ENCODE results near the gene PBXIP1.
"Not testable (repeated sequence)": the region's sequence is repeated elsewhere in the genome, so short reads cannot be mapped to it uniquely, and the experiment has no call there.

Gene PBXIP1

GRCh38 chr1:154931940-154932487, 23.9 kb downstream of the PBXIP1 start:
- no peak overlapping the region for H3K27ac ChIP-seq (ENCODE audit: low read depth, low read length, severe bottlenecking)

GRCh38 chr1:154926201-154926600, 29.7 kb downstream of the PBXIP1 start:
- H3K36me3 ChIP-seq (ENCODE audit: control insufficient read depth, insufficient read depth, low read length) = peaks cover 24% of the 10 kb centered on the region
- no peak overlapping the region for H3K27ac ChIP-seq (ENCODE audit: low read depth, low read length, severe bottlenecking)
- WGBS, 2 experiments (ENCODE audit: insufficient coverage in 2 of 2) = 97 to 98% methylated on average over 8 to 13 of the region's 13 CpGs
- H3K4me1 ChIP-seq (ENCODE audit: control insufficient read depth, insufficient read depth, low read length, poor library complexity, severe bottlenecking) = no peaks in the 10 kb centered on the region
- H3K9me3 ChIP-seq (ENCODE audit: control insufficient read depth, low read length) = no peaks in the 10 kb centered on the region
- H3K4me3 ChIP-seq (ENCODE audit: extremely low read depth, insufficient read depth, low read length, poor library complexity, severe bottlenecking) = no peak overlapping the region

More at GRCh38 chr1:154931940-154932487, 23.9 kb downstream of the PBXIP1 start:
- Histone ChIP-seq H3K4me1 (ENCODE audit: control insufficient read depth, insufficient read depth, low read length, poor library complexity, severe bottlenecking) (no peaks in the 10 kb centered on the region), H3K9me3 (ENCODE audit: control insufficient read depth, low read length) (no peaks in the 10 kb centered on the region), H3K36me3 (ENCODE audit: control insufficient read depth, insufficient read depth, low read length) (peaks cover 5% of the 10 kb centered on the region), H3K4me3 (ENCODE audit: extremely low read depth, insufficient read depth, low read length, poor library complexity, severe bottlenecking) (no peak overlapping the region)
- 91 to 94% methylated on average over 8 of the region's 11 CpGs for WGBS, 2 experiments (ENCODE audit: insufficient coverage in 2 of 2)

GRCh38 chr1:154925335-154926170, 30.3 kb downstream of the PBXIP1 start:
- Histone ChIP-seq H3K9me3 (ENCODE audit: control insufficient read depth, low read length) (no peaks in the 10 kb centered on the region), H3K27ac (ENCODE audit: low read depth, low read length, severe bottlenecking) (no peak overlapping the region), H3K4me3 (ENCODE audit: extremely low read depth, insufficient read depth, low read length, poor library complexity, severe bottlenecking) (no peak overlapping the region), H3K4me1 (ENCODE audit: control insufficient read depth, insufficient read depth, low read length, poor library complexity, severe bottlenecking) (no peaks in the 10 kb centered on the region), H3K36me3 (ENCODE audit: control insufficient read depth, insufficient read depth, low read length) (peaks cover 24% of the 10 kb centered on the region)
- 100% methylated on average over 1 to 2 of the region's 3 CpGs for WGBS, 2 experiments (ENCODE audit: insufficient coverage in 2 of 2)

- 100% methylated on average over 2 to 3 of the region's 3 CpGs for WGBS, 2 experiments (ENCODE audit: insufficient coverage in 2 of 2)
- Histone ChIP-seq H3K36me3 (ENCODE audit: control insufficient read depth, insufficient read depth, low read length) (peaks cover 19% of the 10 kb centered on the region), H3K27ac (ENCODE audit: low read depth, low read length, severe bottlenecking) (no peak overlapping the region), H3K4me3 (ENCODE audit: extremely low read depth, insufficient read depth, low read length, poor library complexity, severe bottlenecking) (no peak overlapping the region), H3K9me3 (ENCODE audit: control insufficient read depth, low read length) (no peaks in the 10 kb centered on the region), H3K4me1 (ENCODE audit: control insufficient read depth, insufficient read depth, low read length, poor library complexity, severe bottlenecking) (no peaks in the 10 kb centered on the region)
These were observed 32.2 kb downstream of the PBXIP1 start for GRCh38 chr1:154923695-154924094.

GRCh38 chr1:154913273-154913672, 42.6 kb downstream of the PBXIP1 start:
- Histone ChIP-seq H3K4me1 (ENCODE audit: control insufficient read depth, insufficient read depth, low read length, poor library complexity, severe bottlenecking) (no peaks in the 10 kb centered on the region), H3K9me3 (ENCODE audit: control insufficient read depth, low read length) (peaks cover 5% of the 10 kb centered on the region), H3K27ac (ENCODE audit: low read depth, low read length, severe bottlenecking) (no peak overlapping the region), H3K36me3 (ENCODE audit: control insufficient read depth, insufficient read depth, low read length) (no peaks in the 10 kb centered on the region), H3K4me3 (ENCODE audit: extremely low read depth, insufficient read depth, low read length, poor library complexity, severe bottlenecking) (no peak overlapping the region)
- WGBS, 2 experiments (ENCODE audit: insufficient coverage in 2 of 2) = 91 to 100% methylated on average over 1 of the region's 3 CpGs

GRCh38 chr1:154912755-154913154, 43.1 kb downstream of the PBXIP1 start:
- H3K4me1 ChIP-seq (ENCODE audit: control insufficient read depth, insufficient read depth, low read length, poor library complexity, severe bottlenecking) = no peaks in the 10 kb centered on the region
- H3K9me3 ChIP-seq (ENCODE audit: control insufficient read depth, low read length) = peaks cover 6% of the 10 kb centered on the region
- no peak overlapping the region for H3K27ac ChIP-seq (ENCODE audit: low read depth, low read length, severe bottlenecking)
- H3K4me3 ChIP-seq (ENCODE audit: extremely low read depth, insufficient read depth, low read length, poor library complexity, severe bottlenecking) = no peak overlapping the region
- 63 to 100% methylated on average over 2 of the region's 2 CpGs for WGBS, 2 experiments (ENCODE audit: insufficient coverage in 2 of 2)
- no peaks in the 10 kb centered on the region for H3K36me3 ChIP-seq (ENCODE audit: control insufficient read depth, insufficient read depth, low read length)

GRCh38 chr1:154911691-154912550, 44.0 kb downstream of the PBXIP1 start:
- no peaks in the 10 kb centered on the region for H3K36me3 ChIP-seq (ENCODE audit: control insufficient read depth, insufficient read depth, low read length)
- H3K27ac ChIP-seq (ENCODE audit: low read depth, low read length, severe bottlenecking) = no peak overlapping the region
- H3K9me3 ChIP-seq (ENCODE audit: control insufficient read depth, low read length) = peaks cover 6% of the 10 kb centered on the region
- WGBS, 2 experiments (ENCODE audit: insufficient coverage in 2 of 2) = 91 to 92% methylated on average over 8 of the region's 8 CpGs
- no peaks in the 10 kb centered on the region for H3K4me1 ChIP-seq (ENCODE audit: control insufficient read depth, insufficient read depth, low read length, poor library complexity, severe bottlenecking)
- H3K4me3 ChIP-seq (ENCODE audit: extremely low read depth, insufficient read depth, low read length, poor library complexity, severe bottlenecking) = no peak overlapping the region

- H3K4me1 ChIP-seq (ENCODE audit: control insufficient read depth, insufficient read depth, low read length, poor library complexity, severe bottlenecking) = no peaks in the 10 kb centered on the region
- WGBS, 2 experiments (ENCODE audit: insufficient coverage in 2 of 2) = 91 to 95% methylated on average over 5 of the region's 5 CpGs
- no peak overlapping the region for H3K27ac ChIP-seq (ENCODE audit: low read depth, low read length, severe bottlenecking)
- H3K36me3 ChIP-seq (ENCODE audit: control insufficient read depth, insufficient read depth, low read length) = no peaks in the 10 kb centered on the region
- no peak overlapping the region for H3K4me3 ChIP-seq (ENCODE audit: extremely low read depth, insufficient read depth, low read length, poor library complexity, severe bottlenecking)
- peaks cover 6% of the 10 kb centered on the region for H3K9me3 ChIP-seq (ENCODE audit: control insufficient read depth, low read length)
These were observed 45.0 kb downstream of the PBXIP1 start for GRCh38 chr1:154910851-154911250.

- peaks cover 6% of the 10 kb centered on the region for H3K9me3 ChIP-seq (ENCODE audit: control insufficient read depth, low read length)
- no peak overlapping the region for H3K4me3 ChIP-seq (ENCODE audit: extremely low read depth, insufficient read depth, low read length, poor library complexity, severe bottlenecking)
- 87 to 89% methylated on average over 3 to 5 of the region's 5 CpGs for WGBS, 2 experiments (ENCODE audit: insufficient coverage in 2 of 2)
- H3K27ac ChIP-seq (ENCODE audit: low read depth, low read length, severe bottlenecking) = no peak overlapping the region
- no peaks in the 10 kb centered on the region for H3K4me1 ChIP-seq (ENCODE audit: control insufficient read depth, insufficient read depth, low read length, poor library complexity, severe bottlenecking)
- no peaks in the 10 kb centered on the region for H3K36me3 ChIP-seq (ENCODE audit: control insufficient read depth, insufficient read depth, low read length)
These were observed 47.0 kb downstream of the PBXIP1 start for GRCh38 chr1:154908937-154909336.

GRCh38 chr1:154908129-154908528, 47.8 kb downstream of the PBXIP1 start:
- WGBS, 2 experiments (ENCODE audit: insufficient coverage in 2 of 2) = 86% methylated on average over 1 of the region's 3 CpGs
- H3K4me1 ChIP-seq (ENCODE audit: control insufficient read depth, insufficient read depth, low read length, poor library complexity, severe bottlenecking); H3K9me3 ChIP-seq (ENCODE audit: control insufficient read depth, low read length); H3K36me3 ChIP-seq (ENCODE audit: control insufficient read depth, insufficient read depth, low read length); H3K27ac ChIP-seq (ENCODE audit: low read depth, low read length, severe bottlenecking); H3K4me3 ChIP-seq (ENCODE audit: extremely low read depth, insufficient read depth, low read length, poor library complexity, severe bottlenecking): not testable (repeated sequence)
